HFFc6 (cell line): ENCODE measurements around the gene TBC1D2B. TPM values are rescaled to one million over a fixed set of nuclear protein-coding genes. Genes with fewer than 3 reads are reported as not detected.
"Not testable (repeated sequence)": the region's sequence is repeated elsewhere in the genome, so short reads cannot be mapped to it uniquely, and the experiment has no call there.

Experiments
- DNase-seq: peaks from one replicate; pipeline ENCODE4 v3.0.0-alpha.2; 2018
- H3K27ac Mint-ChIP-seq: 2 replicates; pipeline ENCODE4 v1.8.0; 2020; ENCODE audit warnings: mild to moderate bottlenecking, mixed read lengths
- H3K27me3 Mint-ChIP-seq: 2 replicates; pipeline ENCODE4 v1.8.0; 2021; ENCODE audit warnings: mild to moderate bottlenecking, moderate library complexity, mixed read lengths; ENCODE audit not compliant: insufficient read depth
- H3K36me3 Mint-ChIP-seq: 2 replicates; pipeline ENCODE4 v1.8.0; 2021; ENCODE audit warnings: low read depth, mixed read lengths
- H3K4me1 Mint-ChIP-seq: 2 replicates; pipeline ENCODE4 v1.8.0; 2020; ENCODE audit warnings: low read depth, mixed read lengths
- H3K4me3 Mint-ChIP-seq: 2 replicates; pipeline ENCODE4 v1.8.0; 2020; ENCODE audit warnings: mild to moderate bottlenecking, moderate library complexity, mixed read lengths
- H3K9me3 Mint-ChIP-seq: 2 replicates; pipeline ENCODE4 v1.8.0; 2020; ENCODE audit warnings: mild to moderate bottlenecking, mixed read lengths
- total RNA-seq, 6 experiments: library from RNA; stranded (reverse); fragmentation: NEBNext Ultra II Directional; extraction: Animal tissue kit (Norgen Biotek cat#: 25700); gene quantifications; 2 replicates in 1 of 6; 3 replicates in 5 of 6; pipeline ENCODE4 v1.2.3, GENCODE V29; 2021
- TF ChIP-seq, protein P1 (sequence below): fragments of 200-600 bp; sonication (generic); IDR thresholded peaks from 2 replicates; pipeline ENCODE4 v1.5.0; 2021; ENCODE audit warnings: antibody characterized with exemption, mild to moderate bottlenecking

TBC1D2B gene
- total RNA-seq, 6 experiments from 2014 or later: 34.1 to 42.5 (median 38.0) TPM

- Mint-ChIP-seq H3K9me3 (no peaks in the 10 kb centered on the region), H3K4me3 (no peak overlapping the region), H3K27me3 (peaks cover 2% of the 10 kb centered on the region; the same call in 1 of the 2 replicates), H3K4me1 (0 out of 2 replicates have a peak, but pooled peaks cover 4% of the 10 kb centered on the region), H3K36me3 (no peaks in the 10 kb centered on the region), H3K27ac (no peak overlapping the region)
- DNase-seq: no peak
- TF ChIP-seq, protein P1, sequence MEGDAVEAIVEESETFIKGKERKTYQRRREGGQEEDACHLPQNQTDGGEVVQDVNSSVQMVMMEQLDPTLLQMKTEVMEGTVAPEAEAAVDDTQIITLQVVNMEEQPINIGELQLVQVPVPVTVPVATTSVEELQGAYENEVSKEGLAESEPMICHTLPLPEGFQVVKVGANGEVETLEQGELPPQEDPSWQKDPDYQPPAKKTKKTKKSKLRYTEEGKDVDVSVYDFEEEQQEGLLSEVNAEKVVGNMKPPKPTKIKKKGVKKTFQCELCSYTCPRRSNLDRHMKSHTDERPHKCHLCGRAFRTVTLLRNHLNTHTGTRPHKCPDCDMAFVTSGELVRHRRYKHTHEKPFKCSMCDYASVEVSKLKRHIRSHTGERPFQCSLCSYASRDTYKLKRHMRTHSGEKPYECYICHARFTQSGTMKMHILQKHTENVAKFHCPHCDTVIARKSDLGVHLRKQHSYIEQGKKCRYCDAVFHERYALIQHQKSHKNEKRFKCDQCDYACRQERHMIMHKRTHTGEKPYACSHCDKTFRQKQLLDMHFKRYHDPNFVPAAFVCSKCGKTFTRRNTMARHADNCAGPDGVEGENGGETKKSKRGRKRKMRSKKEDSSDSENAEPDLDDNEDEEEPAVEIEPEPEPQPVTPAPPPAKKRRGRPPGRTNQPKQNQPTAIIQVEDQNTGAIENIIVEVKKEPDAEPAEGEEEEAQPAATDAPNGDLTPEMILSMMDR: no peak
These were observed 102.8 kb downstream of the TBC1D2B start for GRCh38 chr15:77974416-77975331.

GRCh38 chr15:77974098-77974414, 103.5 kb downstream of the TBC1D2B start:
- Mint-ChIP-seq H3K36me3 (no peaks in the 10 kb centered on the region), H3K9me3 (peaks cover 3% of the 10 kb centered on the region; the same call in 1 of the 2 replicates), H3K4me3 (no peak overlapping the region), H3K27ac (no peak overlapping the region), H3K4me1 (0 out of 2 replicates have a peak, but pooled peaks cover 4% of the 10 kb centered on the region), H3K27me3 (peaks cover 2% of the 10 kb centered on the region; the same call in 1 of the 2 replicates)
- DNase-seq: no peak
- TF ChIP-seq, protein P1: no peak

DNA sequence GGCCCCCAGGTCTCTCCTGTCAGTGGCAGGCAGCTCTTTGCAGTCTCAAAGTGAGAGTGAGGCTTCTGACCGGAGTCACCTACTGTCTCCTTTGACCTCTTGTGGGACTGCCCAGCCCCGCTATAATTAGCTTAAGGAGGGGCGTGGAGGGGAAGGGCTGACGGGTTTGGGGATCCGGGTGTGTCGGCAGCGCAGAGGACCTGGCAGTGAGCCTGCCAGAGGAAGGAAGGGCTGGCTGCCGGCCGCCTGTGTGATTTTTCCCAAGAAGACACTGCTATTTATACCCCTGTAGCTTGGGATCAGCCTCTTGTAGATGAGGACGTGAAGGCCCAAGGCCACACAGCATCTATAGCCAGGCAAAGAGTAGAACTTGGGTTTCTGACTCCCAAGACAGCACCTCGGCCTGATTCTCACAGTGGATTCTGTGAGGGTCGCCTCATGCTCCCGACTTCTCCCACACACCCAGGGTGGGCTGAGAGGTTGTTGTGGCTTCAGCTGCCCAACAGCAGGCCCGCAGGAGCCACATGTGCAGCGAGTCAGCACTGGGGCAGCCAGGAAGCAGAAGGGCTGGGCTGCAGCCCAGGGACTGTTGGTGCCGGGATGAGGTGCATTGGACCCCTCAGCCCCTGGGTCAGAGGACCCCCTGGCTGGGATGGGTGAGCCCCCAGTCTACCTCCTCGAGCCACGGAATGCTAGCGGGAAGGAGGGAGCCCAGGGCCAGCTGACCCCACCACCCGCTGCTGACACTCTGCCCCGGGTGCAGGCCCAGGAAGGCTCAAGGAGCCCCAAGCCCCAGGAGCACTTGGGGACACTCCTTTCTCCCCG, 104.0 kb downstream of the TBC1D2B start:
- not testable (repeated sequence) for DNase-seq, H3K4me1 Mint-ChIP-seq, H3K4me3 Mint-ChIP-seq, H3K27ac Mint-ChIP-seq, H3K9me3 Mint-ChIP-seq, H3K27me3 Mint-ChIP-seq, H3K36me3 Mint-ChIP-seq

DNA sequence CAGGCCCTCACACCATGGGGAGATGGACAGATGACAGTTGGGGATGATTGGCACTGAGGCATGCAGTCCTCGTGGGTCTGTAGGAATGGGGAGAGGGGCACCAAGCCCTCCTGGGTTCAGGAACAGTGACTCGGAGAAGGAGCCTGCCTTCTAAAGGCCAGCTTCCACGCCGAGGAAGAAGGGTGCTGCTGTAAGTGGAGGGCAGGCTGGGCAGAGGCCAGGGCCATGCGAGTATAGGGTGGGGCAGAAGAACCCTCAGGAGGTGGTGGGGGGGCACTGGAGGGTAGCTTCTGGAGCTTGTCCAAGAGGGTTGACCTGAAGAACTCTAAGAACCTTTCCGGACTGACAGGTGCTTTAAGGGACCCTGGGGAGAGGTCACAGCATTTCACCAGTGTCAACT, 104.8 kb downstream of the TBC1D2B start:
- not testable (repeated sequence) for H3K4me3 Mint-ChIP-seq, DNase-seq, H3K4me1 Mint-ChIP-seq, H3K36me3 Mint-ChIP-seq, H3K9me3 Mint-ChIP-seq, H3K27ac Mint-ChIP-seq, H3K27me3 Mint-ChIP-seq

DNA sequence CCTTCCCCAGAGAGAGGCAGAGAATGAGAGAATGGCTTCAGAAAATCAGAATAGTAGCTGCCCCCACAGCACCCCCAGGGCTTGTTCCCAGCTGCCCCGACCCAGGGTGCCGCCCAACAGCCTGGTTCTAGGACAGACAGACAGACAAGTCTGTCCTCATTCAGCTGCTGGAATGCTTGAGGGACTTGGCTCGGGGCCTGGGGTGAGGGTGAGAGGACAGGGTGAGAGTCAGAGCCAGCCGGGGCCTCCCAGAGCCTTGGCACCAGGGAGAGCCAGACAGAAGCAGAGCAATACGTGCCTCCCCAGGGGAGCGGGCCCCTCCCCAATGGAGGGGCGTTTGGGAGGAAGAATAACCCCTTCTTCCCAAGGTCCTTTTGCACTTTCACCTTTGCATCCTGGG, 105.6 kb downstream of the TBC1D2B start:
- H3K4me3 Mint-ChIP-seq, H3K4me1 Mint-ChIP-seq, H3K27me3 Mint-ChIP-seq, H3K9me3 Mint-ChIP-seq, H3K27ac Mint-ChIP-seq, DNase-seq, H3K36me3 Mint-ChIP-seq: not testable (repeated sequence)

DNA sequence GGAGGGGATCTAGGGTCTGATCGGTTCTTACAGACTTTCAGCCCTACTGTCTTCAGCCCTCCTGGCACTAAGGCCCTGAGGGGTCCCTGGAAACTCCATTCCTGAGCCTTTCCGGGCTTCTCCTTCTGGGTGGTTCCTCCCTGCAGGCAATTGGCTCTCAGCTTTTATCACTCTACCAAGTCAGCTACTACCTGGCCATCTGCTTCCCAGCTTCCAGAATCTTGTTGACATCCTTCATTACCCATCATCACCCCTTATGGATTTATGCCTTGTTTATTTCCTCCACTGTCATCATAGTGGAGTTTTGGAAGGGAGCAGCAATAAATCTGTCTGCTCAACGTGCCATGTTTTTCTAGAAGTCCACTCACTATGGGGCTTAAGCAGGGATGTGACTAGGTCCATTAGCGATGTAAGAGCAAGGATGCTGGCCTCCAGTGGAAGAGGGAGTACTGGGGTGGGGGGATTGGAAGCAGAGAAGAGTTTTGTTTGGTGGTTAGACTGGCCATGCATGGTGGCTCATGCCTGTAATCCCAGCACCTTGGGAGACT, 106.6 kb downstream of the TBC1D2B start:
- not testable (repeated sequence) for H3K4me1 Mint-ChIP-seq, H3K4me3 Mint-ChIP-seq, H3K27ac Mint-ChIP-seq, DNase-seq, H3K9me3 Mint-ChIP-seq, H3K36me3 Mint-ChIP-seq, H3K27me3 Mint-ChIP-seq

- Mint-ChIP-seq H3K4me3 (no peak overlapping the region), H3K36me3 (no peaks in the 10 kb centered on the region), H3K4me1 (0 out of 2 replicates have a peak, but pooled peaks cover 2% of the 10 kb centered on the region), H3K27me3 (peaks cover 4% of the 10 kb centered on the region; the same call in 1 of the 2 replicates), H3K9me3 (peaks cover 5% of the 10 kb centered on the region; the same call in 1 of the 2 replicates), H3K27ac (no peak overlapping the region)
- TF ChIP-seq, protein P1: no peak
- no peak for DNase-seq
These were observed 108.5 kb downstream of the TBC1D2B start for GRCh38 chr15:77969055-77969454.
